Skin epidermis (tissue), 12 donors: ENCODE measurements around the gene LRRC8C.

Experiments used
- H3K27ac ChIP-seq, 21 experiments: fragments of 200-600 bp; sonication (generic) in 11 of 21; one replicate each; pipeline ENCODE4 v1.5.0; 2020; ENCODE audit warnings: mild to moderate bottlenecking in 3 of 21, inconsistent platforms in 2 of 21, moderate library complexity in 2 of 21
- H3K4me3 ChIP-seq, 7 experiments: fragments of 200-600 bp; sonication (generic) in 2 of 7; one replicate each; pipeline ENCODE4 v1.5.0; 2020; ENCODE audit warnings: inconsistent platforms in 2 of 7, mild to moderate bottlenecking in 2 of 7, moderate library complexity in 1 of 7

Gene LRRC8C

GRCh38 chr1:89739844-89740216 lies 106.9 kb downstream of the LRRC8C start:
- peak overlapping the region in 8 of 21 experiments; percentile 5 to 78 (median 44) for H3K27ac ChIP-seq
- no peak overlapping the region for H3K4me3 ChIP-seq

- H3K27ac ChIP-seq: no peak overlapping the region
- H3K4me3 ChIP-seq: no peak overlapping the region
These were observed 110.9 kb downstream of the LRRC8C start for GRCh38 chr1:89743788-89744187.

GRCh38 chr1:89746424-89747149 lies 113.7 kb downstream of the LRRC8C start:
- H3K4me3 ChIP-seq: no peak overlapping the region
- no peak overlapping the region for H3K27ac ChIP-seq

- no peak overlapping the region for H3K4me3 ChIP-seq
- H3K27ac ChIP-seq: peak overlapping the region in 9 of 21 experiments; percentile 28 to 92 (median 52)
These were observed 120.8 kb downstream of the LRRC8C start for GRCh38 chr1:89753761-89754160.

- Histone ChIP-seq H3K27ac (peak overlapping the region in 7 of 21 experiments; percentile 28 to 92 (median 64)), H3K4me3 (no peak overlapping the region)
These were observed 121.6 kb downstream of the LRRC8C start for GRCh38 chr1:89754518-89754917.

- H3K4me3 ChIP-seq: no peak overlapping the region
- peak overlapping the region in 4 of 21 experiments; percentile 5 to 92 (median 46) for H3K27ac ChIP-seq
These were observed 122.7 kb downstream of the LRRC8C start for GRCh38 chr1:89755591-89755990.

- H3K4me3 ChIP-seq: no peak overlapping the region
- H3K27ac ChIP-seq: peak overlapping the region in 16 of 21 experiments; percentile 4 to 92 (median 55)
These were observed 124.6 kb downstream of the LRRC8C start for GRCh38 chr1:89757532-89757931.

GRCh38 chr1:89758156-89758555 lies 125.2 kb downstream of the LRRC8C start:
- no peak overlapping the region for H3K4me3 ChIP-seq
- H3K27ac ChIP-seq: peak overlapping the region in 15 of 21 experiments; percentile 4 to 92 (median 63)

GRCh38 chr1:89759036-89759435 lies 126.1 kb downstream of the LRRC8C start:
- no peak overlapping the region for H3K4me3 ChIP-seq
- peak overlapping the region in 8 of 21 experiments; percentile 14 to 92 (median 54) for H3K27ac ChIP-seq

GRCh38 chr1:89760496-89760895 lies 127.6 kb downstream of the LRRC8C start:
- H3K4me3 ChIP-seq: no peak overlapping the region
- peak overlapping the region in 7 of 21 experiments; percentile 7 to 74 (median 48) for H3K27ac ChIP-seq

GRCh38 chr1:89761338-89761737 lies 128.4 kb downstream of the LRRC8C start:
- Histone ChIP-seq H3K27ac (peak overlapping the region in 8 of 21 experiments; percentile 2 to 85 (median 70)), H3K4me3 (no peak overlapping the region)

- peak overlapping the region in 1 of 7 experiments; percentile 35 for H3K4me3 ChIP-seq
- H3K27ac ChIP-seq: peak overlapping the region in 11 of 21 experiments; percentile 2 to 85 (median 61)
These were observed 129.0 kb downstream of the LRRC8C start for GRCh38 chr1:89761901-89762300.

- peak overlapping the region in 14 of 21 experiments; percentile 2 to 85 (median 58) for H3K27ac ChIP-seq
- H3K4me3 ChIP-seq: peak overlapping the region; percentile 27 to 44 (median 35)
These were observed 129.5 kb downstream of the LRRC8C start for GRCh38 chr1:89762386-89762778.

GRCh38 chr1:89762779-89763648 lies 130.1 kb downstream of the LRRC8C start:
- Histone ChIP-seq H3K27ac (peak overlapping the region in 19 of 21 experiments; percentile 14 to 85 (median 55)), H3K4me3 (peak overlapping the region; percentile 27 to 44 (median 35))

- Histone ChIP-seq H3K27ac (peak overlapping the region in 15 of 21 experiments; percentile 14 to 85 (median 66)), H3K4me3 (peak overlapping the region; percentile 27 to 44 (median 35))
These were observed 130.7 kb downstream of the LRRC8C start for GRCh38 chr1:89763649-89763986.

- Histone ChIP-seq H3K4me3 (no peak overlapping the region), H3K27ac (no peak overlapping the region)
These were observed 132.9 kb downstream of the LRRC8C start for GRCh38 chr1:89765774-89766173.

- H3K27ac ChIP-seq: no peak overlapping the region
- H3K4me3 ChIP-seq: no peak overlapping the region
These were observed 134.7 kb downstream of the LRRC8C start for GRCh38 chr1:89767618-89768017.
